RWPE2 (cell line): ENCODE results near the gene ZNF536.

ENCODE experiments used
- ATAC-seq: fragments of 200-7000 bp; cut with Tn5 transposase; 3 replicates; pipeline ENCODE4 v1.9.1; 2021; ENCODE audit warnings: low read depth
- DNase-seq: peaks from one replicate; pipeline ENCODE4 v3.0.0-alpha.2; 2020; ENCODE audit warnings: low spot score
- H3K27ac ChIP-seq: fragments of 450-650 bp; 2 replicates; pipeline ENCODE4 v1.5.1; 2017; ENCODE audit warnings: mild to moderate bottlenecking; ENCODE audit not compliant: poor library complexity, severe bottlenecking
- H3K27me3 ChIP-seq: fragments of 250-450 bp; sonication (Bioruptor Pico); 2 replicates; pipeline ENCODE4 v1.5.1; 2021; ENCODE audit warnings: mild to moderate bottlenecking, moderate library complexity; ENCODE audit not compliant: insufficient read depth, poor library complexity, severe bottlenecking
- H3K36me3 ChIP-seq: fragments of 250-450 bp; sonication (Bioruptor Pico); 2 replicates; pipeline ENCODE4 v1.5.1; 2020; ENCODE audit warnings: low read depth, mild to moderate bottlenecking, moderate library complexity
- H3K4me1 ChIP-seq: fragments of 250-450 bp; sonication (Bioruptor Pico); 2 replicates; pipeline ENCODE4 v1.5.1; 2021; ENCODE audit warnings: mild to moderate bottlenecking, moderate library complexity; ENCODE audit not compliant: insufficient read depth, poor library complexity, severe bottlenecking
- H3K4me3 ChIP-seq: fragments of 250-450 bp; sonication (Bioruptor Pico); 2 replicates; pipeline ENCODE4 v1.5.1; 2021; ENCODE audit warnings: mild to moderate bottlenecking, moderate library complexity; ENCODE audit not compliant: severe bottlenecking
- H3K9me3 ChIP-seq: fragments of 250-450 bp; sonication (Bioruptor Pico); 2 replicates; pipeline ENCODE4 v1.5.1; 2021; ENCODE audit warnings: mild to moderate bottlenecking, moderate library complexity; ENCODE audit not compliant: severe bottlenecking
- CTCF ChIP-seq: fragments of 450-650 bp; IDR thresholded peaks from one replicate; pipeline ENCODE4 v1.5.1; 2017; ENCODE audit warnings: mild to moderate bottlenecking, moderate library complexity; ENCODE audit not compliant: poor library complexity, severe bottlenecking

ZNF536 gene

GRCh38 chr19:30421571-30421970 lies 49.4 kb downstream of the ZNF536 start:
- H3K36me3 ChIP-seq: no peaks in the 10 kb centered on the region
- no peak for ATAC-seq

GRCh38 chr19:30423481-30423880 lies 51.3 kb downstream of the ZNF536 start:
- ATAC-seq: no peak

More at GRCh38 chr19:30421571-30421970, 49.4 kb downstream of the ZNF536 start:
- Histone ChIP-seq H3K4me3 (no peak overlapping the region), H3K9me3 (no peaks in the 10 kb centered on the region), H3K4me1 (no peaks in the 10 kb centered on the region), H3K27ac (no peak overlapping the region), H3K27me3 (peaks cover 3% of the 10 kb centered on the region)
- no peak for DNase-seq
- no peak for TF ChIP-seq CTCF

GRCh38 chr19:30425885-30426838 lies 54.0 kb downstream of the ZNF536 start:
- ATAC-seq (no peak), DNase-seq (no peak)
- no peaks in the 10 kb centered on the region for H3K36me3 ChIP-seq
- H3K4me1 ChIP-seq: no peaks in the 10 kb centered on the region
- H3K27me3 ChIP-seq: no peaks in the 10 kb centered on the region
- TF ChIP-seq CTCF: no peak
- no peaks in the 10 kb centered on the region for H3K9me3 ChIP-seq
- no peak overlapping the region for H3K27ac ChIP-seq
- no peak overlapping the region for H3K4me3 ChIP-seq

More at GRCh38 chr19:30423481-30423880, 51.3 kb downstream of the ZNF536 start:
- H3K27ac ChIP-seq: no peak overlapping the region
- no peak for TF ChIP-seq CTCF
- no peaks in the 10 kb centered on the region for H3K9me3 ChIP-seq
- H3K4me1 ChIP-seq: no peaks in the 10 kb centered on the region
- H3K27me3 ChIP-seq: peaks cover 2% of the 10 kb centered on the region
- no peaks in the 10 kb centered on the region for H3K36me3 ChIP-seq
- no peak for DNase-seq
- H3K4me3 ChIP-seq: no peak overlapping the region

GRCh38 chr19:30426864-30427263 lies 54.7 kb downstream of the ZNF536 start:
- ATAC-seq: no peak
- H3K4me1 ChIP-seq: no peaks in the 10 kb centered on the region
- no peaks in the 10 kb centered on the region for H3K36me3 ChIP-seq

More at GRCh38 chr19:30426864-30427263, 54.7 kb downstream of the ZNF536 start:
- H3K4me3 ChIP-seq: no peak overlapping the region
- no peak overlapping the region for H3K27ac ChIP-seq
- TF ChIP-seq CTCF: no peak
- no peak for DNase-seq
- no peaks in the 10 kb centered on the region for H3K27me3 ChIP-seq
- no peaks in the 10 kb centered on the region for H3K9me3 ChIP-seq
